ENCODE measurements around the gene AVPR2.

DNA sequence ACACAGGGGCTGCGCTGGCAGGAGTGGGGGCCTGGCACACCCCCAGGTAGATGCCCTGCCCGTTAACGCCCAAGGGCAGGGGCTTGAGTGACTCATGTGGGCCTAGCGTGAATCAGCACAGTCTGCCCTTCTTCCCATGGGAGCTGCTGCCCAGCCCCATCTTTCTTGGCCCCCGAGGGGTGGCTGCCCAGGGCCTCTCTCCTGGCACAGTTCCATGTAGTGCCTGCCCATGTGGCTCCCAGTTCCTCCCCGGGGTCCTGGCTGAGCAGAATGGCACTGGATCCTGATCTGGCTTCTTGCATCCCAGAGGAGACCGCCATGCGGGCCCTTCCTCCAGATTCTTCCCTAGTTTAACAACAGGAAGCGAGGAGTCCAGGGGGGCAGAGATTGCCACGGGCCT lies 2.1 kb upstream of the AVPR2 start:
- TF ChIP-seq, protein P1, sequence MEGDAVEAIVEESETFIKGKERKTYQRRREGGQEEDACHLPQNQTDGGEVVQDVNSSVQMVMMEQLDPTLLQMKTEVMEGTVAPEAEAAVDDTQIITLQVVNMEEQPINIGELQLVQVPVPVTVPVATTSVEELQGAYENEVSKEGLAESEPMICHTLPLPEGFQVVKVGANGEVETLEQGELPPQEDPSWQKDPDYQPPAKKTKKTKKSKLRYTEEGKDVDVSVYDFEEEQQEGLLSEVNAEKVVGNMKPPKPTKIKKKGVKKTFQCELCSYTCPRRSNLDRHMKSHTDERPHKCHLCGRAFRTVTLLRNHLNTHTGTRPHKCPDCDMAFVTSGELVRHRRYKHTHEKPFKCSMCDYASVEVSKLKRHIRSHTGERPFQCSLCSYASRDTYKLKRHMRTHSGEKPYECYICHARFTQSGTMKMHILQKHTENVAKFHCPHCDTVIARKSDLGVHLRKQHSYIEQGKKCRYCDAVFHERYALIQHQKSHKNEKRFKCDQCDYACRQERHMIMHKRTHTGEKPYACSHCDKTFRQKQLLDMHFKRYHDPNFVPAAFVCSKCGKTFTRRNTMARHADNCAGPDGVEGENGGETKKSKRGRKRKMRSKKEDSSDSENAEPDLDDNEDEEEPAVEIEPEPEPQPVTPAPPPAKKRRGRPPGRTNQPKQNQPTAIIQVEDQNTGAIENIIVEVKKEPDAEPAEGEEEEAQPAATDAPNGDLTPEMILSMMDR (IDR thresholded peaks at IDR 0.05; ENCODE audit: low read length): no peak
- TF ChIP-seq EZH2 (optimal IDR thresholded peaks at IDR 0.05; ENCODE audit: low read depth, low read length): no peak
